22Rv1 (cell line): ENCODE data around the gene TMPRSS5.

Source experiments
- H3K27ac ChIP-seq: fragments of 450-650 bp; 2 replicates; pipeline ENCODE4 v1.5.1; 2017
- ZFX ChIP-seq: fragments of 450-650 bp; IDR thresholded peaks from 2 replicates; pipeline ENCODE4 v1.6.1; 2017; ENCODE audit warnings: antibody characterized with exemption, borderline replicate concordance
- TF ChIP-seq, protein P1 (sequence below): fragments of 450-650 bp; IDR thresholded peaks from 2 replicates; pipeline ENCODE4 v1.5.1; 2017; ENCODE audit warnings: mild to moderate bottlenecking

Gene TMPRSS5

GRCh38 chr11:113685654-113686359 is 20.3 kb downstream of the TMPRSS5 start:
- TF ChIP-seq ZFX: no peak
- TF ChIP-seq, protein P1, sequence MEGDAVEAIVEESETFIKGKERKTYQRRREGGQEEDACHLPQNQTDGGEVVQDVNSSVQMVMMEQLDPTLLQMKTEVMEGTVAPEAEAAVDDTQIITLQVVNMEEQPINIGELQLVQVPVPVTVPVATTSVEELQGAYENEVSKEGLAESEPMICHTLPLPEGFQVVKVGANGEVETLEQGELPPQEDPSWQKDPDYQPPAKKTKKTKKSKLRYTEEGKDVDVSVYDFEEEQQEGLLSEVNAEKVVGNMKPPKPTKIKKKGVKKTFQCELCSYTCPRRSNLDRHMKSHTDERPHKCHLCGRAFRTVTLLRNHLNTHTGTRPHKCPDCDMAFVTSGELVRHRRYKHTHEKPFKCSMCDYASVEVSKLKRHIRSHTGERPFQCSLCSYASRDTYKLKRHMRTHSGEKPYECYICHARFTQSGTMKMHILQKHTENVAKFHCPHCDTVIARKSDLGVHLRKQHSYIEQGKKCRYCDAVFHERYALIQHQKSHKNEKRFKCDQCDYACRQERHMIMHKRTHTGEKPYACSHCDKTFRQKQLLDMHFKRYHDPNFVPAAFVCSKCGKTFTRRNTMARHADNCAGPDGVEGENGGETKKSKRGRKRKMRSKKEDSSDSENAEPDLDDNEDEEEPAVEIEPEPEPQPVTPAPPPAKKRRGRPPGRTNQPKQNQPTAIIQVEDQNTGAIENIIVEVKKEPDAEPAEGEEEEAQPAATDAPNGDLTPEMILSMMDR: no peak
- H3K27ac ChIP-seq: no peak overlapping the region

GRCh38 chr11:113684496-113684895 is 21.6 kb downstream of the TMPRSS5 start:
- TF ChIP-seq, protein P1: no peak
- no peak for TF ChIP-seq ZFX
- H3K27ac ChIP-seq: no peak overlapping the region

- H3K27ac ChIP-seq: no peak overlapping the region
- TF ChIP-seq, protein P1: no peak
- TF ChIP-seq ZFX: no peak
Observed at GRCh38 chr11:113683481-113684046, 22.5 kb downstream of the TMPRSS5 start.

DNA sequence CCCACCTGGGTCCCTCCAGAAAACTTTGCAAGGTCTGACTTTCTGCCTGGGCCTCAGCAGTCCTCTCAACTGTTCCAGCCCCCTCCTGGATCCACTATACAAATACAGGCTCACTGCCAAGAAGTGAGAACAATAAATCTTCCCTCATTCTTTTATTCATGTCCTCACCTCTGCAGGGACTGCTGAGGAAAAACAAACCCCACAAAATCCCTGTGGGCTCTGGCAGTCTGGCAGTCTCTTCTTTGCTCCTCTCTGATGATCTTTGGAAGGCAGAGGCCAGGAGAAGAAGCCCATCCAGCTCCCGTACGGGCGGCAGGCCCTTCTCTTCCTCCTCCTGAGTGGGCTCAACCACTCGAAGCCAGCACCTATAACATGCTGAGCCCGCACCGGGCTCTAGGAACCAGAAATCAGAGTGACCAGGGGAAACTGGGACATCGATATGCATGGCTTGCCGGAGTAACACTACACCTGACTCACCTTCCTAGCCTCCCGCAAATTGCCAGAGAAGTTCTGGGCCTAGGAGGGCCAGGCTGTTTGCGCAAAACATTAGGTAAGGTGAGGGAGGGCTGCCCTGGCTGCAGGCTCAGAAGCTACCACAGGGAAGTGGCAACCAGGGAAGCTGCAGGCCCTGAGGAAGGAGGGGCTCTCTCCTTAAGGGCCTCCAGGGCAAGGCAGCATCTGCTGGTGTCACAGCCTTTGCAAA is 24.2 kb downstream of the TMPRSS5 start:
- H3K27ac ChIP-seq: no peak overlapping the region
- TF ChIP-seq ZFX: no peak
- TF ChIP-seq, protein P1: no peak

GRCh38 chr11:113681282-113681681 is 24.8 kb downstream of the TMPRSS5 start:
- no peak overlapping the region for H3K27ac ChIP-seq
- TF ChIP-seq ZFX: no peak
- TF ChIP-seq, protein P1: no peak

GRCh38 chr11:113677685-113678084 is 28.4 kb downstream of the TMPRSS5 start:
- no peak overlapping the region for H3K27ac ChIP-seq
- TF ChIP-seq, protein P1: no peak
- TF ChIP-seq ZFX: no peak

DNA sequence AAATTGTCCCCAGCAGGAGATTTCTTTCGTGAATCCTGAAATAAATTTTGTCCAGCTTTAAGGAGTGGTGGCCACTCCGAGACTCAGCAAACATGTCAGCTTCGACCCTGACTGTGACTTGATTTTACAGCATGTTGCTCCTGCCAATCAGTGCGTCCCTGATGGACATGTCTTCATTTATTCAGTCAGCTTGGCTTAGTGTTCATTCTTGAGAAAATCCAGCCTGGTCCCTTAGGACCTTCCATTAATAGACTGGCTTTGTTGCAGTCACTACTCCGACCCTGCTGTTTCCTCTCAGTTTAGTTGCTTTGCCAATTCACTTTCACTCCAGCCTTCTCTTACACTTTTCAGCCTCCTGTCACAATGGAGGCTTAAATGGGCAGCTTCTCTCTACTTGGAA is 30.5 kb downstream of the TMPRSS5 start:
- TF ChIP-seq, protein P1: no peak
- no peak for TF ChIP-seq ZFX
- no peak overlapping the region for H3K27ac ChIP-seq
